ENCODE measurements around the gene SEMA3D.
A peak's percentile ranks its signal among the peaks of the same experiment; 100 is the strongest.

DNA sequence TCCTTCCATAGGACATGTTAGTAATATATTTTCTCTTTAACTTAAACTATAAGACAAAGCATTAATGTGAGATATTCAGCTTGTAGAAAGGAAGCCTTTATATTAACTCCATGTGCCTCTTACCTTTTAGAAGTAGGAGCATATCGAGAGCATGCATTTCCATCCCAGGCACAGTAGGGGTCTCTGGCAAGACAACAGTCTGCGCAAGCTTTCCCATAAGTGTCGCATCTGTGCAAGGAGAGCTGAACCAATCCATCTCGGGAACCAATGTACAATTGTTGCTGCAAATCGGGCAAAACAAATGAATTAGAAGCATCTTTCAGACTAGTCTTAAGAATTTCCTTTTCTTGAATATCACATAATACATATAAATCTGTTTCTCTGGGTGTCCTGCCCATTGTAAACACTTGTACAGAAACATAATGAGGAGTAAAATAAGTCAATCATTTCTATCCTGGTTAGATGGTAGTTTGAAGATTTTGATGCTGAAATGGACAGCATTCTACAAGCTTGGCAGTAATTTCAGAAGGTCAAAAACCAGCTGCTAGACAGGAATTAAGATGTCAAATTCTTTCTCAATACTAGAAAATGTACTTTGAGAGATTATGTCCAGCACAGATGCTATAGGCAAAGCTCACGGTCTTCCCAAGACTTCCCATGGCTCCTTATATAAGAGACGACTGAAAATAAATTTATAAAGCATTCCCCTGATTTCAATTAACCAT, 171.8 kb downstream of the SEMA3D start:
- TF ChIP-seq CTCF (IDR thresholded peaks at IDR 0.05 in 2 of 3, conservative IDR thresholded peaks at IDR 0.05 in 1 of 3; ENCODE audit: borderline replicate concordance in 1 of 3, insufficient read depth in 1 of 3, low read depth in 2 of 3, low read length in 2 of 3) = peak in 2 of 3 experiments; percentile 13 to 19; a peak in 1 of 6 replicates
- no peak for TF ChIP-seq POLR2A (IDR thresholded peaks at IDR 0.05; ENCODE audit: borderline replicate concordance, extremely low read depth, insufficient read depth, insufficient read length)
- TF ChIP-seq, protein P1, sequence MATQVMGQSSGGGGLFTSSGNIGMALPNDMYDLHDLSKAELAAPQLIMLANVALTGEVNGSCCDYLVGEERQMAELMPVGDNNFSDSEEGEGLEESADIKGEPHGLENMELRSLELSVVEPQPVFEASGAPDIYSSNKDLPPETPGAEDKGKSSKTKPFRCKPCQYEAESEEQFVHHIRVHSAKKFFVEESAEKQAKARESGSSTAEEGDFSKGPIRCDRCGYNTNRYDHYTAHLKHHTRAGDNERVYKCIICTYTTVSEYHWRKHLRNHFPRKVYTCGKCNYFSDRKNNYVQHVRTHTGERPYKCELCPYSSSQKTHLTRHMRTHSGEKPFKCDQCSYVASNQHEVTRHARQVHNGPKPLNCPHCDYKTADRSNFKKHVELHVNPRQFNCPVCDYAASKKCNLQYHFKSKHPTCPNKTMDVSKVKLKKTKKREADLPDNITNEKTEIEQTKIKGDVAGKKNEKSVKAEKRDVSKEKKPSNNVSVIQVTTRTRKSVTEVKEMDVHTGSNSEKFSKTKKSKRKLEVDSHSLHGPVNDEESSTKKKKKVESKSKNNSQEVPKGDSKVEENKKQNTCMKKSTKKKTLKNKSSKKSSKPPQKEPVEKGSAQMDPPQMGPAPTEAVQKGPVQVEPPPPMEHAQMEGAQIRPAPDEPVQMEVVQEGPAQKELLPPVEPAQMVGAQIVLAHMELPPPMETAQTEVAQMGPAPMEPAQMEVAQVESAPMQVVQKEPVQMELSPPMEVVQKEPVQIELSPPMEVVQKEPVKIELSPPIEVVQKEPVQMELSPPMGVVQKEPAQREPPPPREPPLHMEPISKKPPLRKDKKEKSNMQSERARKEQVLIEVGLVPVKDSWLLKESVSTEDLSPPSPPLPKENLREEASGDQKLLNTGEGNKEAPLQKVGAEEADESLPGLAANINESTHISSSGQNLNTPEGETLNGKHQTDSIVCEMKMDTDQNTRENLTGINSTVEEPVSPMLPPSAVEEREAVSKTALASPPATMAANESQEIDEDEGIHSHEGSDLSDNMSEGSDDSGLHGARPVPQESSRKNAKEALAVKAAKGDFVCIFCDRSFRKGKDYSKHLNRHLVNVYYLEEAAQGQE (IDR thresholded peaks at IDR 0.05; ENCODE audit: low read depth) = no peak
- no peak for TF ChIP-seq CEBPB (IDR thresholded peaks at IDR 0.05; ENCODE audit: low read depth)
